ENCODE results near the gene DHRS12. TPM values are rescaled to one million over a fixed set of nuclear protein-coding genes. Genes with fewer than 3 reads are reported as not detected.

DHRS12 gene
- total RNA-seq, 4 donors from 2014 or later: 8.1 to 21.7 (median 12.5) TPM

DNA sequence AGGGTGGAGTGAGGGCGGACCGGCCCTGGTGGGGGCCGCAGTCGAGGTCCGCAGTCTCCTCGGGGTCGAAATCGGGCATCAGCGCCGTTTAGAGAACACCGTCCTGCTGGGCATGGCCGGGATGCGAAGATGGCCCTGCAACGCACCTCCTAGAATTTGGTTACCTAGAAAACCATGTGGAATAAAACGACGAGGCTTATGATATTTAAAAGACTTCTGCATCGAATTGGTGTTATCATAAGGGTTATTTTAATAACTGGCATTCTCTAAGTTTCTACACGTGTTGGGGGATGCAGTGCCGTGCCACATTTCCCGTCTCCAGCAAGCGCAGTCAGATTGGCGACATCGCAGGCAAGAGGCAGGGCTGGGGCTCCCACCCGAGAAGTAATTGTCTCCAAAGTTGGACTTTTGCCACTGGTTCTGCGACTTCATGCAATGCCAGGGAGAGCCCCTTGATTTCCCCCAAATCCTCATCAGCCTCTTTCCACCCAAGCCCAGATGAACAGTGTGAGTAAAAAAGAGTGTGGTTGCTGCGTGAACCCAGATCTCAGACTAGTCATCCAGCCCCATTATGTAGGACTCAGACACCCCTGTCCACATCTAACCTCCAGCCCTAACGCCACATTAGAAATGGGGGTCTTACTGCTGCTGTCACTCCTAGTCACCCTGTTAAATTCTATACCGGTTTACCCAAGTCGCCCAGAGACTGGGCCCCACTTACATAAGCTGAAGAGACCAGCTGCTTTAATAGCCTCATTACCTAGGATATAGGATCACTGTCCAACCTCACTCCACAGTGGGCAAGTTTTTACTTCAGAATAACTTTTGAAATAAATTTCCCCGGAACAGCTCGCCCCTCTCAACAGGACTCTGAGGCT, 571 bp upstream of the DHRS12 start:
- Histone ChIP-seq H3K4me3 (peak overlapping the region; percentile 78 to 97 (median 84)), H3K27me3 (no peaks in the 10 kb centered on the region), H3K4me1 (peaks cover 0 to 25% (median 8%) of the 10 kb centered on the region in 4 donors), H3K27ac (peak overlapping the region; percentile 100), H3K9me3 (no peaks in the 10 kb centered on the region), H3K36me3 (no peaks in the 10 kb centered on the region)
- TF ChIP-seq POLR2A (IDR thresholded peaks at IDR 0.05): no peak
- TF ChIP-seq, protein P1, sequence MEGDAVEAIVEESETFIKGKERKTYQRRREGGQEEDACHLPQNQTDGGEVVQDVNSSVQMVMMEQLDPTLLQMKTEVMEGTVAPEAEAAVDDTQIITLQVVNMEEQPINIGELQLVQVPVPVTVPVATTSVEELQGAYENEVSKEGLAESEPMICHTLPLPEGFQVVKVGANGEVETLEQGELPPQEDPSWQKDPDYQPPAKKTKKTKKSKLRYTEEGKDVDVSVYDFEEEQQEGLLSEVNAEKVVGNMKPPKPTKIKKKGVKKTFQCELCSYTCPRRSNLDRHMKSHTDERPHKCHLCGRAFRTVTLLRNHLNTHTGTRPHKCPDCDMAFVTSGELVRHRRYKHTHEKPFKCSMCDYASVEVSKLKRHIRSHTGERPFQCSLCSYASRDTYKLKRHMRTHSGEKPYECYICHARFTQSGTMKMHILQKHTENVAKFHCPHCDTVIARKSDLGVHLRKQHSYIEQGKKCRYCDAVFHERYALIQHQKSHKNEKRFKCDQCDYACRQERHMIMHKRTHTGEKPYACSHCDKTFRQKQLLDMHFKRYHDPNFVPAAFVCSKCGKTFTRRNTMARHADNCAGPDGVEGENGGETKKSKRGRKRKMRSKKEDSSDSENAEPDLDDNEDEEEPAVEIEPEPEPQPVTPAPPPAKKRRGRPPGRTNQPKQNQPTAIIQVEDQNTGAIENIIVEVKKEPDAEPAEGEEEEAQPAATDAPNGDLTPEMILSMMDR (IDR thresholded peaks at IDR 0.05): no peak
- DNase-seq: peak; percentile 50 to 67 (median 61)

DNA sequence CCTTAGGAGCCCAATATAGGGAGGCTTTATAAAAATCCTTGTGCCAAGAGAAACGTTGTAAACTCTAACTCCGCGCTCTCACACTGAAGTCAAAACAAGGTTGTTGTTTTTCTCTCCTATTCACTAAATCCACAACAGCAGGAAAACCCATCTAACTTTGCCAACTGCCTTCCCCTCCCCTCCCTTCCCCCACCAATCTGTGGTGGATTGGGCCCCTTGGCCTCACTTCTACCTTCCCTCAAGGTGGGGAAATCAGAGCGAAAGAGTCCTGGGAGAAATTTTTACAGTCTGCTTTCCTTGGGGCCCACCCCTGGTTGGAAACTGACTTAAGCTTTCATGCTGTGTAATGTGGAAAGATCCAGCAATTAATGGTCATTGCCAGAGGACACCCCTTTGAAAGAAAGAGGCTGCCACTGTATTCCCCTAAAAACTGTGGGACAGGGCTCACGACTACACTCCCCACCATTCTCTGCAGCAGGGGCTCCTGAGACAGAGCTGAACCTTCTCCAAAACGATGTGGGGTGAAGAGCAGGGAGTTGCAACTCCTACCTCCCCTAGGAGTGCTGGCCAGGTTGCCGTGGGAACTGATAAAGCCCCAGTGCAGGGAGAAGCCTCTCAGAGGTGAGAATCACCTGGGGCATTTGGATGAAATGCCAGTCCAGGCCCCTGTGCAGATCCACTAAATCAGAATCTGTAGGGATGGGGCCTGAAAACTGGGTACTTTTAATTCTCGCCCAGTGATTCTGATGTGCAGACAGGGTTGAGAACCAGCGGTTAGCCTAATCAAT, 1.1 kb downstream of the DHRS12 start:
- H3K4me1 ChIP-seq: peaks cover 0 to 25% (median 8%) of the 10 kb centered on the region in 4 donors
- no peaks in the 10 kb centered on the region for H3K27me3 ChIP-seq
- H3K9me3 ChIP-seq: no peaks in the 10 kb centered on the region
- no peaks in the 10 kb centered on the region for H3K36me3 ChIP-seq
- peak overlapping the region; percentile 78 to 97 (median 84) for H3K4me3 ChIP-seq
- DNase-seq: no peak
- no peak for TF ChIP-seq POLR2A (IDR thresholded peaks at IDR 0.05)
- TF ChIP-seq, protein P1 (IDR thresholded peaks at IDR 0.05): no peak
- peak overlapping the region; percentile 100 for H3K27ac ChIP-seq

DNA sequence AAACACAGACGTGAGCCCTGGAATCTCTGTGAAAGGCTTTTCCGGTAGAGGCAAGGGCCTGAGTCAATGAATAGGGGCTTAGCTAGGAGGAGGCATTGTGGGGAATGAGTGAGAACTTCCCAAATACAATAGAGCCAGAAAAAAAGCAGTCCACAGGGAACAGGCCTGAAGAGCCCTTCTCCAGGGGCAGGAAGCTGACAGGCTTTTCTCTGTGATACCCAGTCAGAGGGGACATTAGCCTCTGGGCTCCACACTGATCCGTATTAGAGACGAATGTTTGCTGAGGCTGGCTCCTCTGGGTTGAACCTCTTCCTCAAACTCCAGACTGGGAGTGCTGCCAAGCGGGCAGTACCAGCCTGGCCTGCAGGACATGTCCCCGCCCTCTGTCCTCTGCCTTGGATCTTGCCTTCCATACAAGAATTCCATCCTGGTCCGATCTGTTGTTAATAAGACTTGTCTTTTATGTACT, 2.3 kb downstream of the DHRS12 start:
- H3K27ac ChIP-seq: peak overlapping the region in 3 of 4 donors; percentile 100
- H3K27me3 ChIP-seq: no peaks in the 10 kb centered on the region
- no peaks in the 10 kb centered on the region for H3K9me3 ChIP-seq
- H3K4me1 ChIP-seq: peaks cover 0 to 25% (median 8%) of the 10 kb centered on the region in 4 donors
- no peak for TF ChIP-seq POLR2A (IDR thresholded peaks at IDR 0.05)
- TF ChIP-seq, protein P1 (IDR thresholded peaks at IDR 0.05): peak in 3 of 6 experiments; percentile 40 to 43 (median 40)
- H3K4me3 ChIP-seq: no peak overlapping the region
- peak in 2 of 3 donors; percentile 88 to 89 for DNase-seq
- no peaks in the 10 kb centered on the region for H3K36me3 ChIP-seq

DNA sequence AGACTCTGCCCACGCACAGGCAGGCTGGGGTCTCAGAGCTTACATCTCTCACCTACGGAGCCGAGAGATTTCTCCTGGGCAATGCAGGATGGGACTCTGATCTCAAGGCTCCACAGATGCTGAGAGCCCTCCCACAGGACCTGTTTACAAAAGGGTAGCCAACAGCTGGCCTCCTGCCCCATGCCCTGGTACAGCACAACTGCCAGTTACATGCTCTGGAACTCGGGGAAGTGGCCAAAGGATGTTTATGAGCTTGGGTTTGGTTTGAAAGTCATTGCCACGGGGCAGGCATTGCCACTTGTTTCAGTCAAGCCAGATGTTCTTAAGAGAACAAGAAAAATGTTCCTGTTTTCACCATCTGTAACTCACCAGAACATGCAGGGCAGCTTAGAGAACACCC, 3.5 kb downstream of the DHRS12 start:
- Histone ChIP-seq H3K9me3 (no peaks in the 10 kb centered on the region), H3K4me1 (peaks cover 0 to 25% (median 8%) of the 10 kb centered on the region in 4 donors), H3K36me3 (no peaks in the 10 kb centered on the region), H3K27me3 (no peaks in the 10 kb centered on the region), H3K27ac (no peak overlapping the region), H3K4me3 (no peak overlapping the region)
- DNase-seq: peak in 1 of 3 donors; percentile 40
- TF ChIP-seq POLR2A (IDR thresholded peaks at IDR 0.05): no peak
- TF ChIP-seq, protein P1 (IDR thresholded peaks at IDR 0.05): no peak

DNA sequence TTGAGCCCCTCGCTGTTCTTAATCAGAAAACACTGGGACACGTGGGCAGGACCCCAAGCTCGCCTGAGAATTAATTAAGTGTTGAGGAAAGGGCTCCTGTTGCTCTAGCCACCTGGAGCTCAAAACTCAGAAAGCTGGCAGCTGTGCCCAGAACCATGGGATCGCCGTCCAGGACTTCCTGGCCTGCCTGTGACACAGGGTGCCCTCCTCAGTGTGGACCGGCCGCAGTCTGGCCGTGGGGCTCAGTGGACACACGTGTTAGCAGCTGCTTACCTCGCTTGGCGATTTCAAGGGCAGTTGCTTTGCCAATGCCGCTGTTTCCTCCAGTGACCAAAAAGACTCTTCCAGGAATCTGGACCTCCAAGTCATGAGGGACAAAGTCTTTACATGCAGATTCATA, 4.7 kb downstream of the DHRS12 start:
- Histone ChIP-seq H3K27me3 (no peaks in the 10 kb centered on the region), H3K27ac (no peak overlapping the region), H3K4me1 (peaks cover 3 to 21% (median 8%) of the 10 kb centered on the region in 4 donors), H3K4me3 (no peak overlapping the region), H3K9me3 (no peaks in the 10 kb centered on the region), H3K36me3 (no peaks in the 10 kb centered on the region)
- TF ChIP-seq, protein P1 (IDR thresholded peaks at IDR 0.05): no peak
- TF ChIP-seq POLR2A (IDR thresholded peaks at IDR 0.05): no peak
- peak in 1 of 3 donors; percentile 44 for DNase-seq

All from Peyer's patch (tissue), 4 donors.